Keratinocyte (primary cell): ENCODE measurements around the gene KLHL6. TPM values are rescaled to one million over a fixed set of nuclear protein-coding genes. Genes with fewer than 3 reads are reported as not detected.

ENCODE experiments used
- DNase-seq: peaks from one replicate; pipeline ENCODE4 v3.0.0-alpha.2; 2011; ENCODE audit warnings: low read depth, missing footprints, low spot score
- FAIRE-seq: peaks from 2 replicates; lab custom pipeline; 2011; peaks lifted over from hg19 to GRCh38; lab: Jason Lieb, UNC
- H2AFZ ChIP-seq: 2 replicates; pipeline ENCODE4 v1.6.0; 2012; ENCODE audit warnings: low read length, control low read depth, inconsistent platforms; ENCODE audit not compliant: control insufficient read depth
- H3K27ac ChIP-seq: 2 replicates; pipeline ENCODE4 v1.5.1; 2011; ENCODE audit warnings: low read length; ENCODE audit not compliant: control insufficient read depth, insufficient read depth
- H3K27me3 ChIP-seq: 3 replicates; pipeline ENCODE4 v1.6.0; 2011; ENCODE audit warnings: low read length; ENCODE audit not compliant: control insufficient read depth, insufficient read depth; ENCODE audit errors: extremely low read depth
- H3K36me3 ChIP-seq, 2 experiments: 2 replicates in 1 of 2; 3 replicates in 1 of 2; pipeline ENCODE4 v1.5.1; 2011; ENCODE audit warnings: low read length in 2 of 2, mild to moderate bottlenecking in 1 of 2; ENCODE audit not compliant: control insufficient read depth in 2 of 2, insufficient read depth in 2 of 2; ENCODE audit errors: extremely low read depth in 1 of 2
- H3K4me1 ChIP-seq: 3 replicates; pipeline ENCODE4 v1.5.1; 2011; ENCODE audit warnings: low read length; ENCODE audit not compliant: control insufficient read depth, insufficient read depth; ENCODE audit errors: extremely low read depth
- H3K4me2 ChIP-seq: 3 replicates; pipeline ENCODE4 v1.6.0; 2011; ENCODE audit warnings: low read depth, low read length; ENCODE audit not compliant: control insufficient read depth, insufficient read depth; ENCODE audit errors: extremely low read depth
- H3K4me3 ChIP-seq, 3 experiments: fragments of 200-600 bp in 1 of 3; sonication (generic) in 1 of 3; 2 replicates in 2 of 3; 3 replicates in 1 of 3; pipeline ENCODE4 v1.5.1; 2011 to 2016; ENCODE audit warnings: low read length in 3 of 3, mild to moderate bottlenecking in 3 of 3, control low read depth in 2 of 3, inconsistent platforms in 1 of 3, low read depth in 1 of 3, mixed read lengths in 1 of 3, mixed run types in 1 of 3, moderate library complexity in 1 of 3; ENCODE audit not compliant: control insufficient read depth in 2 of 3, insufficient read depth in 2 of 3; ENCODE audit errors: extremely low read depth in 1 of 3
- H3K79me2 ChIP-seq: 2 replicates; pipeline ENCODE4 v1.6.0; 2012; ENCODE audit warnings: low read length; ENCODE audit not compliant: control insufficient read depth, insufficient read depth
- H3K9ac ChIP-seq: 3 replicates; pipeline ENCODE4 v1.6.0; 2011; ENCODE audit warnings: low read length; ENCODE audit not compliant: control insufficient read depth, insufficient read depth; ENCODE audit errors: extremely low read depth
- H3K9me1 ChIP-seq: 3 replicates; pipeline ENCODE4 v1.6.0; 2011; ENCODE audit warnings: low read length; ENCODE audit not compliant: control insufficient read depth, insufficient read depth; ENCODE audit errors: extremely low read depth
- H3K9me3 ChIP-seq: 2 replicates; pipeline ENCODE4 v1.5.1; 2012; ENCODE audit warnings: low read depth, low read length; ENCODE audit not compliant: control insufficient read depth
- H4K20me1 ChIP-seq: 3 replicates; pipeline ENCODE4 v1.6.0; 2011; ENCODE audit warnings: low read length; ENCODE audit not compliant: control insufficient read depth, insufficient read depth; ENCODE audit errors: extremely low read depth
- EZH2 ChIP-seq: IDR thresholded peaks from one replicate; pipeline ENCODE4 v1.6.1; 2012; ENCODE audit warnings: inconsistent platforms, mild to moderate bottlenecking, low read length, moderate library complexity
- dilution Hi-C: fragments of 300-500 bp; cut with MboI; formaldehyde crosslinking; loops from one replicate; pipeline ENCODE4 v1.7.0; 2020; ENCODE audit warnings: low sequenced_read_pairs; ENCODE audit not compliant: extremely low pct_ligation_motif_present
- polyA plus RNA-seq, 5 experiments: library from polyadenylated mRNA; depleted of rRNA in 3 of 5; stranded (reverse) in 3 of 5; stranded (forward) in 1 of 5; unstranded in 1 of 5; fragments of >200 nt; gene quantifications; 1 replicate in 1 of 5; 2 replicates in 3 of 5; 3 replicates in 1 of 5; pipeline versions ENCODE4 v1.2.1 to v1.2.3, GENCODE V29; 2011 to 2012; ENCODE audit warnings: missing spikeins in 2 of 5, low read depth in 1 of 5, low replicate concordance in 1 of 5
- TF ChIP-seq, protein P1 (sequence below), 3 experiments: IDR thresholded peaks in 1 of 3; conservative IDR thresholded peaks in 1 of 3; optimal IDR thresholded peaks in 1 of 3; 2 replicates in 2 of 3; 3 replicates in 1 of 3; pipeline versions ENCODE3 to v1.5.1; 2011; ENCODE audit warnings: low read length in 3 of 3, mild to moderate bottlenecking in 3 of 3, moderate library complexity in 2 of 3, control low read depth in 1 of 3, inconsistent platforms in 1 of 3; ENCODE audit not compliant: insufficient read depth in 2 of 3; ENCODE audit errors: extremely low read depth in 1 of 3

The KLHL6 gene
- polyA plus RNA-seq, 1 donor (not counting 4 experiments of a cell fraction or from before 2014, with no cell fraction given), result 0.10 TPM

DNA sequence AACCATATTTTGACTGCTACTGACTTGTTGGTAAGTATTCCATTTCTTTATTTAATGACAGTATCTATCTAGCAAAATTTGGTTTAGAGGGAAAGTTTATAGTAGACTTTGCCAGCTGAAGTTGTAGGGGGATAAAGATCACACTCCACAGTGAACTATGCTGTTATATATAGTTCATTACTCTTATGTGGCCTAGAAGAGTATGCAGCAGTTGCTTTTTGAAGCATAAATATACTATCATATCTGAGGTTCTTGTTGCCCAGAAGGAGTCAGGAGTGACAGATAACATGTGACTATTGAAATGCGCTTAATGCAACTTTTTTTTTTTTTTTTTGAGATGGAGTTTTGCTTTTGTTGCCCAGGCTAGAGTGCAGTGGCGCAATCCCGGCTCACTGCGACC is 101.4 kb downstream of the KLHL6 start:
- no peak for DNase-seq
- H3K27ac ChIP-seq, result no peak overlapping the region
- no peaks in the 10 kb centered on the region for H3K27me3 ChIP-seq
- no peaks in the 10 kb centered on the region for H3K9me3 ChIP-seq
- H3K9ac ChIP-seq, result no peak overlapping the region
- dilution Hi-C loops, result no loop called here
- H4K20me1 ChIP-seq, result no peaks in the 10 kb centered on the region
- no peak overlapping the region for H2AFZ ChIP-seq
- no peak overlapping the region for H3K4me3 ChIP-seq
- H3K9me1 ChIP-seq, result no peaks in the 10 kb centered on the region
- no peaks in the 10 kb centered on the region for H3K4me1 ChIP-seq
- no peaks in the 10 kb centered on the region for H3K36me3 ChIP-seq
- TF ChIP-seq, protein P1, sequence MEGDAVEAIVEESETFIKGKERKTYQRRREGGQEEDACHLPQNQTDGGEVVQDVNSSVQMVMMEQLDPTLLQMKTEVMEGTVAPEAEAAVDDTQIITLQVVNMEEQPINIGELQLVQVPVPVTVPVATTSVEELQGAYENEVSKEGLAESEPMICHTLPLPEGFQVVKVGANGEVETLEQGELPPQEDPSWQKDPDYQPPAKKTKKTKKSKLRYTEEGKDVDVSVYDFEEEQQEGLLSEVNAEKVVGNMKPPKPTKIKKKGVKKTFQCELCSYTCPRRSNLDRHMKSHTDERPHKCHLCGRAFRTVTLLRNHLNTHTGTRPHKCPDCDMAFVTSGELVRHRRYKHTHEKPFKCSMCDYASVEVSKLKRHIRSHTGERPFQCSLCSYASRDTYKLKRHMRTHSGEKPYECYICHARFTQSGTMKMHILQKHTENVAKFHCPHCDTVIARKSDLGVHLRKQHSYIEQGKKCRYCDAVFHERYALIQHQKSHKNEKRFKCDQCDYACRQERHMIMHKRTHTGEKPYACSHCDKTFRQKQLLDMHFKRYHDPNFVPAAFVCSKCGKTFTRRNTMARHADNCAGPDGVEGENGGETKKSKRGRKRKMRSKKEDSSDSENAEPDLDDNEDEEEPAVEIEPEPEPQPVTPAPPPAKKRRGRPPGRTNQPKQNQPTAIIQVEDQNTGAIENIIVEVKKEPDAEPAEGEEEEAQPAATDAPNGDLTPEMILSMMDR (optimal IDR thresholded peaks at IDR 0.05 in 1 of 3, IDR thresholded peaks at IDR 0.05 in 1 of 3, conservative IDR thresholded peaks at IDR 0.05 in 1 of 3; ENCODE audit: extremely low read depth in 1 of 3, insufficient read depth in 2 of 3, low read length in 3 of 3), result no peak
- no peak for TF ChIP-seq EZH2
- no peaks in the 10 kb centered on the region for H3K79me2 ChIP-seq
- FAIRE-seq, result no peak
- H3K4me2 ChIP-seq, result no peak overlapping the region

DNA sequence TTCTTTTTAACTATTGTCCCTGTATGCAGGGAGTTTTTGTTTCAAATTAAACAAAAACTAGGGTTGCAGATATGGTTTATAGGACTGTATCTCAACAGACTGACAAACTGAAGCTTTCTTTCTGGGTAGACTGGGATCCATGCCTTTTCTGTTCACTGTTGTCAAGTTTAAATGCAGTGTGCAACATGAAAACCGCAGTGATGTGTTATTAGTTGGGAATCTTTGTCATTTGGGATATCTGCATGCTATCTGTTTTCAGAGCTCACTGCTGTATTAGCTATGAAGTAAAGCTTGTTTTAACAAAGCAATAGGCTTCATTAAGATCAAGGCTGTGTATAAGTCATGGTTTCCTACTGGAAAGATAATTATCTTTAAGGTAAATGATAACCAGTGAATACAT is 105.7 kb downstream of the KLHL6 start:
- no peak for FAIRE-seq
- Histone ChIP-seq H3K36me3 (no peaks in the 10 kb centered on the region), H3K9ac (no peak overlapping the region), H3K79me2 (no peaks in the 10 kb centered on the region), H3K4me3 (no peak overlapping the region), H2AFZ (no peak overlapping the region), H3K4me2 (no peak overlapping the region), H3K9me3 (no peaks in the 10 kb centered on the region), H3K27me3 (no peaks in the 10 kb centered on the region), H4K20me1 (no peaks in the 10 kb centered on the region), H3K4me1 (peaks cover 5% of the 10 kb centered on the region), H3K9me1 (no peaks in the 10 kb centered on the region), H3K27ac (no peak overlapping the region)
- no peak for TF ChIP-seq EZH2
- TF ChIP-seq, protein P1 (optimal IDR thresholded peaks at IDR 0.05 in 1 of 3, IDR thresholded peaks at IDR 0.05 in 1 of 3, conservative IDR thresholded peaks at IDR 0.05 in 1 of 3; ENCODE audit: extremely low read depth in 1 of 3, insufficient read depth in 2 of 3, low read length in 3 of 3), result no peak
- dilution Hi-C loops, result no loop called here
- DNase-seq, result no peak
